GM13977 (cell line): ENCODE data around the gene MSI2.

Source experiments
- DNase-seq: peaks from one replicate; pipeline ENCODE4 v3.0.0; 2012; ENCODE audit warnings: low spot score
- CTCF ChIP-seq: IDR thresholded peaks from 2 replicates; pipeline ENCODE4 v1.5.1; 2012; ENCODE audit warnings: mild to moderate bottlenecking, control low read depth; ENCODE audit not compliant: insufficient read depth; ENCODE audit errors: extremely low read depth, missing control alignments
- in situ Hi-C: fragments of 300-500 bp; cut with MboI; formaldehyde crosslinking; loops from one replicate; pipeline ENCODE4 v1.12.0; 2022; ENCODE audit warnings: low sequenced_read_pairs, low pct_unique_long_range_greater_than_20kb, mixed read lengths, inconsistent platforms; ENCODE audit not compliant: unreplicated experiment

MSI2 gene

GRCh38 chr17:57356153-57356718, 99.9 kb downstream of the MSI2 start:
- no peak for TF ChIP-seq CTCF
- DNase-seq = no peak
- in situ Hi-C loops = no loop called here

- DNase-seq = peak; percentile 51
- TF ChIP-seq CTCF = no peak
- in situ Hi-C loops = no loop called here
Measured at GRCh38 chr17:57356719-57357391, 100.5 kb downstream of the MSI2 start.

- TF ChIP-seq CTCF = no peak
- in situ Hi-C loops = no loop called here
- DNase-seq = no peak
Measured at GRCh38 chr17:57357392-57357784, 101.1 kb downstream of the MSI2 start.

GRCh38 chr17:57357830-57358430, 101.6 kb downstream of the MSI2 start:
- no peak for TF ChIP-seq CTCF
- DNase-seq = peak; percentile 44
- in situ Hi-C loops = no loop called here

GRCh38 chr17:57360266-57360665, 103.9 kb downstream of the MSI2 start:
- no peak for DNase-seq
- TF ChIP-seq CTCF = no peak

GRCh38 chr17:57362797-57363556, 106.7 kb downstream of the MSI2 start:
- no peak for DNase-seq
- in situ Hi-C loops = no loop called here
- TF ChIP-seq CTCF = no peak

More at GRCh38 chr17:57360266-57360665, 103.9 kb downstream of the MSI2 start:
- in situ Hi-C loops = no loop called here
